D721Med (cell line): ENCODE measurements around the gene ADAMTSL1.

ENCODE experiments used
- DNase-seq: peaks from one replicate; pipeline ENCODE4 v3.0.0; 2011; ENCODE audit warnings: low spot score; ENCODE audit not compliant: insufficient read length
- FAIRE-seq: peaks from 2 replicates; lab custom pipeline; 2011; peaks lifted over from hg19 to GRCh38; lab: Jason Lieb, UNC
- CTCF ChIP-seq: IDR thresholded peaks from 2 replicates; pipeline ENCODE4 v1.5.1; 2012; ENCODE audit warnings: mild to moderate bottlenecking, control low read depth; ENCODE audit not compliant: insufficient read depth; ENCODE audit errors: missing control alignments

Gene ADAMTSL1

GRCh38 chr9:18438300-18438925, 35.5 kb upstream of the ADAMTSL1 start:
- FAIRE-seq (no peak), DNase-seq (no peak)
- TF ChIP-seq CTCF, result no peak

- TF ChIP-seq CTCF, result no peak
- no peak for FAIRE-seq
- no peak for DNase-seq
Measured at GRCh38 chr9:18438951-18439350, 35.0 kb upstream of the ADAMTSL1 start.

- no peak for TF ChIP-seq CTCF
- no peak for FAIRE-seq
- no peak for DNase-seq
Measured at GRCh38 chr9:18441261-18441660, 32.7 kb upstream of the ADAMTSL1 start.

- DNase-seq, result peak; percentile 18
- no peak for FAIRE-seq
- peak; percentile 97 for TF ChIP-seq CTCF
Measured at GRCh38 chr9:18442629-18443491, 31.1 kb upstream of the ADAMTSL1 start.

GRCh38 chr9:18447131-18447530, 26.8 kb upstream of the ADAMTSL1 start:
- FAIRE-seq (no peak), DNase-seq (no peak)
- no peak for TF ChIP-seq CTCF

GRCh38 chr9:18447541-18447940, 26.4 kb upstream of the ADAMTSL1 start:
- TF ChIP-seq CTCF, result no peak
- DNase-seq (no peak), FAIRE-seq (no peak)

GRCh38 chr9:18448101-18448500, 25.9 kb upstream of the ADAMTSL1 start:
- TF ChIP-seq CTCF, result no peak
- FAIRE-seq (no peak), DNase-seq (no peak)
